ENCODE measurements around the gene NELL1. TPM values are rescaled to one million over a fixed set of nuclear protein-coding genes. Genes with fewer than 3 reads are reported as not detected.

NELL1 gene
- total and polyA plus RNA-seq, 9 donors: 5.5 to 9.9 (median 7.6) TPM

- H3K4me1 ChIP-seq (ENCODE audit: control insufficient read depth, insufficient read depth, low read length): no peaks in the 10 kb centered on the region
- WGBS (ENCODE audit: insufficient coverage): 57% methylated on average over 2 of the region's 2 CpGs
- H3K27me3 ChIP-seq (ENCODE audit: control insufficient read depth, insufficient read depth, low read length): no peaks in the 10 kb centered on the region
- H3K36me3 ChIP-seq (ENCODE audit: control insufficient read depth, insufficient read depth, low read length): no peaks in the 10 kb centered on the region
- no peak overlapping the region for H3K4me3 ChIP-seq (ENCODE audit: low read length)
- DNase-seq: no peak
- no peak overlapping the region for H3K27ac ChIP-seq (ENCODE audit: low read length)
- no peaks in the 10 kb centered on the region for H3K9me3 ChIP-seq (replicated peaks; ENCODE audit: control insufficient read depth, low read depth, low read length)
Observed at GRCh38 chr11:21142007-21142406, 472.6 kb downstream of the NELL1 start.

- Histone ChIP-seq H3K27me3 (ENCODE audit: control insufficient read depth, insufficient read depth, low read length) (no peaks in the 10 kb centered on the region), H3K4me3 (ENCODE audit: low read length) (no peak overlapping the region), H3K4me1 (ENCODE audit: control insufficient read depth, insufficient read depth, low read length) (no peaks in the 10 kb centered on the region), H3K9me3 (replicated peaks; ENCODE audit: control insufficient read depth, low read depth, low read length) (no peaks in the 10 kb centered on the region), H3K27ac (ENCODE audit: low read length) (no peak overlapping the region), H3K36me3 (ENCODE audit: control insufficient read depth, insufficient read depth, low read length) (no peaks in the 10 kb centered on the region)
- 74% methylated on average over 2 of the region's 2 CpGs for WGBS (ENCODE audit: insufficient coverage)
- no peak for DNase-seq
Observed at GRCh38 chr11:21144531-21144930, 475.1 kb downstream of the NELL1 start.

GRCh38 chr11:21148376-21148775 lies 479.0 kb downstream of the NELL1 start:
- Histone ChIP-seq H3K27me3 (ENCODE audit: control insufficient read depth, insufficient read depth, low read length) (no peaks in the 10 kb centered on the region), H3K9me3 (replicated peaks; ENCODE audit: control insufficient read depth, low read depth, low read length) (no peaks in the 10 kb centered on the region), H3K4me1 (ENCODE audit: control insufficient read depth, insufficient read depth, low read length) (no peaks in the 10 kb centered on the region), H3K36me3 (ENCODE audit: control insufficient read depth, insufficient read depth, low read length) (no peaks in the 10 kb centered on the region), H3K27ac (ENCODE audit: low read length) (no peak overlapping the region), H3K4me3 (ENCODE audit: low read length) (no peak overlapping the region)
- WGBS (ENCODE audit: insufficient coverage): 33% methylated on average over 1 of the region's 3 CpGs
- no peak for DNase-seq

- no CpG with 5 or more reads among the region's 3 CpGs for WGBS (ENCODE audit: insufficient coverage)
- no peak overlapping the region for H3K4me3 ChIP-seq (ENCODE audit: low read length)
- no peak overlapping the region for H3K27ac ChIP-seq (ENCODE audit: low read length)
- H3K36me3 ChIP-seq (ENCODE audit: control insufficient read depth, insufficient read depth, low read length): no peaks in the 10 kb centered on the region
- no peaks in the 10 kb centered on the region for H3K9me3 ChIP-seq (replicated peaks; ENCODE audit: control insufficient read depth, low read depth, low read length)
- no peaks in the 10 kb centered on the region for H3K27me3 ChIP-seq (ENCODE audit: control insufficient read depth, insufficient read depth, low read length)
- H3K4me1 ChIP-seq (ENCODE audit: control insufficient read depth, insufficient read depth, low read length): no peaks in the 10 kb centered on the region
- DNase-seq: no peak
Observed at GRCh38 chr11:21160140-21160539, 490.8 kb downstream of the NELL1 start.

GRCh38 chr11:21169639-21170038 lies 500.3 kb downstream of the NELL1 start:
- no peak for DNase-seq
- H3K9me3 ChIP-seq (replicated peaks; ENCODE audit: control insufficient read depth, low read depth, low read length): no peaks in the 10 kb centered on the region
- WGBS (ENCODE audit: insufficient coverage): 87% methylated on average over 8 of the region's 8 CpGs
- H3K4me1 ChIP-seq (ENCODE audit: control insufficient read depth, insufficient read depth, low read length): no peaks in the 10 kb centered on the region
- H3K27me3 ChIP-seq (ENCODE audit: control insufficient read depth, insufficient read depth, low read length): no peaks in the 10 kb centered on the region
- H3K27ac ChIP-seq (ENCODE audit: low read length): no peak overlapping the region
- no peak overlapping the region for H3K4me3 ChIP-seq (ENCODE audit: low read length)
- no peaks in the 10 kb centered on the region for H3K36me3 ChIP-seq (ENCODE audit: control insufficient read depth, insufficient read depth, low read length)

- peak; percentile 7 for DNase-seq
- Histone ChIP-seq H3K4me3 (ENCODE audit: low read length) (no peak overlapping the region), H3K9me3 (replicated peaks; ENCODE audit: control insufficient read depth, low read depth, low read length) (no peaks in the 10 kb centered on the region), H3K27me3 (ENCODE audit: control insufficient read depth, insufficient read depth, low read length) (no peaks in the 10 kb centered on the region), H3K36me3 (ENCODE audit: control insufficient read depth, insufficient read depth, low read length) (no peaks in the 10 kb centered on the region), H3K27ac (ENCODE audit: low read length) (no peak overlapping the region), H3K4me1 (ENCODE audit: control insufficient read depth, insufficient read depth, low read length) (no peaks in the 10 kb centered on the region)
Observed at GRCh38 chr11:21173476-21173875, 504.1 kb downstream of the NELL1 start.

- Histone ChIP-seq H3K27me3 (ENCODE audit: control insufficient read depth, insufficient read depth, low read length) (no peaks in the 10 kb centered on the region), H3K4me1 (ENCODE audit: control insufficient read depth, insufficient read depth, low read length) (no peaks in the 10 kb centered on the region), H3K36me3 (ENCODE audit: control insufficient read depth, insufficient read depth, low read length) (no peaks in the 10 kb centered on the region), H3K27ac (ENCODE audit: low read length) (no peak overlapping the region), H3K9me3 (replicated peaks; ENCODE audit: control insufficient read depth, low read depth, low read length) (no peaks in the 10 kb centered on the region), H3K4me3 (ENCODE audit: low read length) (no peak overlapping the region)
- no CpG with 5 or more reads among the region's 2 CpGs for WGBS (ENCODE audit: insufficient coverage)
- no peak for DNase-seq
Observed at GRCh38 chr11:21174781-21175180, 505.4 kb downstream of the NELL1 start.

- DNase-seq: no peak
- Histone ChIP-seq H3K4me3 (ENCODE audit: low read length) (no peak overlapping the region), H3K36me3 (ENCODE audit: control insufficient read depth, insufficient read depth, low read length) (no peaks in the 10 kb centered on the region), H3K27ac (ENCODE audit: low read length) (no peak overlapping the region), H3K4me1 (ENCODE audit: control insufficient read depth, insufficient read depth, low read length) (no peaks in the 10 kb centered on the region), H3K27me3 (ENCODE audit: control insufficient read depth, insufficient read depth, low read length) (no peaks in the 10 kb centered on the region), H3K9me3 (replicated peaks; ENCODE audit: control insufficient read depth, low read depth, low read length) (no peaks in the 10 kb centered on the region)
- WGBS (ENCODE audit: insufficient coverage): no CpG with 5 or more reads among the region's 2 CpGs
Observed at GRCh38 chr11:21177379-21177778, 508.0 kb downstream of the NELL1 start.

GRCh38 chr11:21179770-21180169 lies 510.4 kb downstream of the NELL1 start:
- no peaks in the 10 kb centered on the region for H3K27me3 ChIP-seq (ENCODE audit: control insufficient read depth, insufficient read depth, low read length)
- no CpG with 5 or more reads among the region's 1 CpG for WGBS (ENCODE audit: insufficient coverage)

GRCh38 chr11:21180182-21180581 lies 510.8 kb downstream of the NELL1 start:
- no peaks in the 10 kb centered on the region for H3K9me3 ChIP-seq (replicated peaks; ENCODE audit: control insufficient read depth, low read depth, low read length)
- no peak overlapping the region for H3K4me3 ChIP-seq (ENCODE audit: low read length)
- no peaks in the 10 kb centered on the region for H3K4me1 ChIP-seq (ENCODE audit: control insufficient read depth, insufficient read depth, low read length)
- H3K27ac ChIP-seq (ENCODE audit: low read length): no peak overlapping the region
- WGBS (ENCODE audit: insufficient coverage): no CpG with 5 or more reads among the region's 3 CpGs
- H3K36me3 ChIP-seq (ENCODE audit: control insufficient read depth, insufficient read depth, low read length): no peaks in the 10 kb centered on the region
- no peak for DNase-seq
- H3K27me3 ChIP-seq (ENCODE audit: control insufficient read depth, insufficient read depth, low read length): no peaks in the 10 kb centered on the region

More at GRCh38 chr11:21179770-21180169, 510.4 kb downstream of the NELL1 start:
- H3K4me3 ChIP-seq (ENCODE audit: low read length): no peak overlapping the region
- H3K4me1 ChIP-seq (ENCODE audit: control insufficient read depth, insufficient read depth, low read length): no peaks in the 10 kb centered on the region
- no peaks in the 10 kb centered on the region for H3K36me3 ChIP-seq (ENCODE audit: control insufficient read depth, insufficient read depth, low read length)
- no peak for DNase-seq
- H3K9me3 ChIP-seq (replicated peaks; ENCODE audit: control insufficient read depth, low read depth, low read length): no peaks in the 10 kb centered on the region
- H3K27ac ChIP-seq (ENCODE audit: low read length): no peak overlapping the region

- Histone ChIP-seq H3K36me3 (ENCODE audit: control insufficient read depth, insufficient read depth, low read length) (no peaks in the 10 kb centered on the region), H3K4me1 (ENCODE audit: control insufficient read depth, insufficient read depth, low read length) (no peaks in the 10 kb centered on the region), H3K27me3 (ENCODE audit: control insufficient read depth, insufficient read depth, low read length) (no peaks in the 10 kb centered on the region), H3K9me3 (replicated peaks; ENCODE audit: control insufficient read depth, low read depth, low read length) (no peaks in the 10 kb centered on the region), H3K27ac (ENCODE audit: low read length) (no peak overlapping the region), H3K4me3 (ENCODE audit: low read length) (no peak overlapping the region)
- DNase-seq: no peak
Observed at GRCh38 chr11:21185959-21186358, 516.6 kb downstream of the NELL1 start.
